ENCODE results near the gene APOC3. TPM values are rescaled to one million over a fixed set of nuclear protein-coding genes. Genes with fewer than 3 reads are reported as not detected.

The APOC3 gene
- total RNA-seq, 1 experiment from 2014 or later, result 3.5 TPM

GRCh38 chr11:116808262-116809175, 21.2 kb upstream of the APOC3 start:
- intact Hi-C loops (cut with micrococcal nuclease), result no loop called here
- no peak overlapping the region for H3K27ac ChIP-seq (ENCODE audit: low read depth, low read length)
- ChIA-PET POLR2A (no interaction called here), CTCF (no interaction called here), RAD21 (ENCODE audit: low non-redundant PET in 1 of 2, low total read pairs in 2 of 2, uncharacterized antibody in 2 of 2, unreplicated experiment in 2 of 2) (no interaction called here)
- H3K4me2 ChIP-seq (ENCODE audit: low read length), result no peak overlapping the region
- no peaks in the 10 kb centered on the region for H3K4me1 ChIP-seq (ENCODE audit: control insufficient read depth in 1 of 2, insufficient read depth in 2 of 2, low read length in 2 of 2)
- H3K79me2 ChIP-seq (ENCODE audit: insufficient read depth, low read length), result no peaks in the 10 kb centered on the region
- H3K4me3 ChIP-seq (replicated peaks in 1 of 2; ENCODE audit: low read depth in 1 of 2, low read length in 2 of 2), result no peak overlapping the region
- no peaks in the 10 kb centered on the region for H3K9me3 ChIP-seq (ENCODE audit: control insufficient read depth in 1 of 2, insufficient read depth in 1 of 2, low read depth in 1 of 2, low read length in 2 of 2)
- no peaks in the 10 kb centered on the region for H3K9me2 ChIP-seq (ENCODE audit: insufficient read depth)
- H2AFZ ChIP-seq (ENCODE audit: low read depth, low read length, poor library complexity, severe bottlenecking), result no peak overlapping the region
- no peak for TF ChIP-seq RAD21 (IDR thresholded peaks at IDR 0.05; ENCODE audit: low read depth)
- TF ChIP-seq ELF1 (IDR thresholded peaks at IDR 0.05; ENCODE audit: borderline replicate concordance, low read depth), result no peak
- no peak for TF ChIP-seq FOSL1 (IDR thresholded peaks at IDR 0.05; ENCODE audit: low read depth)
- TF ChIP-seq POLR2A (IDR thresholded peaks at IDR 0.05; ENCODE audit: borderline replicate concordance, extremely low read depth, insufficient read depth, insufficient read length), result no peak
- no peak for TF ChIP-seq ZNF274 (IDR thresholded peaks at IDR 0.05; ENCODE audit: low read depth, low read length)
- no peak for TF ChIP-seq SP1 (IDR thresholded peaks at IDR 0.05; ENCODE audit: low read depth)
- no peak for TF ChIP-seq EZH2 (IDR thresholded peaks at IDR 0.05)
- TF ChIP-seq REST (IDR thresholded peaks at IDR 0.05; ENCODE audit: low read depth), result no peak
- no peak for TF ChIP-seq SIN3A (IDR thresholded peaks at IDR 0.05; ENCODE audit: low read depth)
- TF ChIP-seq JUND (IDR thresholded peaks at IDR 0.05), result no peak
- no peak for TF ChIP-seq MAX (IDR thresholded peaks at IDR 0.05)
- ATAC-seq (no peak), DNase-seq (ENCODE audit: low read depth, low spot score) (no peak)
- H3K27me3 ChIP-seq (ENCODE audit: insufficient read depth, low read length), result no peaks in the 10 kb centered on the region
- H3K9ac ChIP-seq (ENCODE audit: low read length), result no peak overlapping the region
- no peaks in the 10 kb centered on the region for H4K20me1 ChIP-seq (ENCODE audit: insufficient read depth)
- no TSS peak for BruUV-seq (replicated peaks)
- H3K36me3 ChIP-seq (ENCODE audit: control insufficient read depth in 1 of 2, insufficient read depth in 2 of 2, low read length in 2 of 2), result no peaks in the 10 kb centered on the region

Measured in HCT116 (cell line).